Transverse colon (tissue), 4 donors: ENCODE measurements around the gene CA12. TPM values are rescaled to one million over a fixed set of nuclear protein-coding genes. Genes with fewer than 3 reads are reported as not detected.

Experiments
- DNase-seq: peaks from one replicate; pipeline ENCODE4 v3.0.0-alpha.2; 2019
- H3K27ac ChIP-seq, 4 donors: fragments of 200-600 bp; sonication (generic); 2 replicates each; pipeline ENCODE4 v1.5.1; 2016 to 2018; ENCODE audit warnings: inconsistent platforms in 4 of 4
- H3K27me3 ChIP-seq: fragments of 200-600 bp; sonication (generic); 2 replicates; pipeline ENCODE4 v1.5.1; 2017; ENCODE audit warnings: inconsistent platforms
- H3K36me3 ChIP-seq, 4 donors: fragments of 200-600 bp; sonication (generic); 2 replicates each; pipeline ENCODE4 v1.5.1; 2017 to 2019; ENCODE audit warnings: inconsistent platforms in 4 of 4
- H3K4me1 ChIP-seq, 4 donors: fragments of 200-600 bp; sonication (generic); 2 replicates each; pipeline ENCODE4 v1.5.1; 2017 to 2020; ENCODE audit warnings: inconsistent platforms in 4 of 4
- H3K4me3 ChIP-seq, 4 donors: fragments of 200-600 bp; sonication (generic); 1 replicate in 1 of 4; 2 replicates in 3 of 4; pipeline versions ENCODE4 v1.5.1 to v1.6.1; 2017 to 2019; ENCODE audit warnings: inconsistent platforms in 4 of 4
- H3K9me3 ChIP-seq, 2 donors: fragments of 200-600 bp; sonication (generic); 2 replicates each; pipeline ENCODE4 v1.5.1; 2017 to 2019; ENCODE audit warnings: inconsistent platforms in 2 of 2
- EP300 ChIP-seq: sonication (generic); formaldehyde crosslinking; IDR thresholded peaks from one replicate; pipeline ENCODE4 v1.6.1; 2017; ENCODE audit warnings: antibody characterized with exemption, low read depth
- POLR2A ChIP-seq: fragments of 450-650 bp; IDR thresholded peaks from one replicate; pipeline ENCODE4 v1.6.1; 2016; ENCODE audit warnings: antibody characterized with exemption, mild to moderate bottlenecking, moderate library complexity
- POLR2AphosphoS5 ChIP-seq, 3 donors: sonication (generic); formaldehyde crosslinking; IDR thresholded peaks; one replicate each; pipeline ENCODE4 v1.6.1; 2016; ENCODE audit warnings: antibody characterized with exemption in 3 of 3
- WGBS, 2 donors: methylation state at CpG; one replicate each; pipeline ENCODE4 v1.1.5; 2018; ENCODE audit warnings: low coverage in 1 of 2; 5-methylcytosine and 5-hydroxymethylcytosine counted together
- in situ Hi-C, 4 donors: fragments of 200-750 bp; cut with MboI; loops; one replicate each; pipeline versions ENCODE4 v1.15.0 to v1.15.1; 2017; ENCODE audit warnings: low sequenced_read_pairs in 3 of 4, low pct_ligation_motif_present in 1 of 4, low pct_unique_long_range_greater_than_20kb in 1 of 4
- intact Hi-C: fragments of 100-400 bp; cut with DNase I; formaldehyde crosslinking; loops from one replicate; pipeline ENCODE4 v1.15.1; 2023; ENCODE audit warnings: low total_unique reads
- total RNA-seq, 4 donors: library from RNA; depleted of rRNA; stranded (reverse); fragments of >200 nt; gene quantifications; one replicate each; pipeline ENCODE4 v1.1.0, GENCODE V29; 2016
- TF ChIP-seq, protein P1 (sequence below), 5 experiments: fragments of 200-600 bp in 3 of 5; fragments of 450-650 bp in 2 of 5; sonication (generic) in 3 of 5; IDR thresholded peaks; 1 replicate in 2 of 5; 2 replicates in 3 of 5; pipeline ENCODE4 v1.5.1; 2016 to 2017; ENCODE audit warnings: antibody characterized with exemption in 5 of 5, inconsistent platforms in 3 of 5, mild to moderate bottlenecking in 2 of 5, moderate library complexity in 1 of 5

Gene CA12
- total RNA-seq, 4 donors from 2014 or later = 121 to 392 (median 329) TPM

DNA sequence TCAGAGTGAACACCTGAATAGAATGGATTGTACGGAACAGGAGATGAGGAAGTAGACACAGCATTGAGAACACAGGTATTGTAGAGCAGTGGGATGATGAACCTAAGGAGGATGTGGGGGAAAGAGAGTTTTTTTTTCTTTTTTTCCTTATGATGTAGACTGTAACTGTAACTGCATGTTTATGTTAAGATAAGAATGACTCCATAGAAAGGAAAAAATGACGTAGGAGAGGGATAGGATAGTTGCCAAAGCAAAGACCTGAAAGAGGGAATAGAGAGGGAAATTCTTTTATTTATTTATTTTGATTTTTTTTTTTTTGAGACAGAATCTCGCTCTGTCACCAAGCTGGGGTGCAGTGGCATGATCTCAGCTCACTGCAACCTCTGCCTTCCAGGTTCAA lies 71.0 kb downstream of the CA12 start:
- TF ChIP-seq POLR2A = no peak
- TF ChIP-seq EP300 = no peak
- TF ChIP-seq POLR2AphosphoS5 (IDR thresholded peaks at IDR 0.05) = no peak
- TF ChIP-seq, protein P1, sequence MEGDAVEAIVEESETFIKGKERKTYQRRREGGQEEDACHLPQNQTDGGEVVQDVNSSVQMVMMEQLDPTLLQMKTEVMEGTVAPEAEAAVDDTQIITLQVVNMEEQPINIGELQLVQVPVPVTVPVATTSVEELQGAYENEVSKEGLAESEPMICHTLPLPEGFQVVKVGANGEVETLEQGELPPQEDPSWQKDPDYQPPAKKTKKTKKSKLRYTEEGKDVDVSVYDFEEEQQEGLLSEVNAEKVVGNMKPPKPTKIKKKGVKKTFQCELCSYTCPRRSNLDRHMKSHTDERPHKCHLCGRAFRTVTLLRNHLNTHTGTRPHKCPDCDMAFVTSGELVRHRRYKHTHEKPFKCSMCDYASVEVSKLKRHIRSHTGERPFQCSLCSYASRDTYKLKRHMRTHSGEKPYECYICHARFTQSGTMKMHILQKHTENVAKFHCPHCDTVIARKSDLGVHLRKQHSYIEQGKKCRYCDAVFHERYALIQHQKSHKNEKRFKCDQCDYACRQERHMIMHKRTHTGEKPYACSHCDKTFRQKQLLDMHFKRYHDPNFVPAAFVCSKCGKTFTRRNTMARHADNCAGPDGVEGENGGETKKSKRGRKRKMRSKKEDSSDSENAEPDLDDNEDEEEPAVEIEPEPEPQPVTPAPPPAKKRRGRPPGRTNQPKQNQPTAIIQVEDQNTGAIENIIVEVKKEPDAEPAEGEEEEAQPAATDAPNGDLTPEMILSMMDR (IDR thresholded peaks at IDR 0.05) = no peak
- Histone ChIP-seq H3K27ac (no peak overlapping the region), H3K9me3 (no peaks in the 10 kb centered on the region), H3K36me3 (no peaks in the 10 kb centered on the region), H3K27me3 (no peaks in the 10 kb centered on the region), H3K4me3 (no peak overlapping the region), H3K4me1 (peaks cover 0 to 9% (median 0%) of the 10 kb centered on the region in 4 donors)
- WGBS, 2 donors = 77 to 83% methylated on average over 3 of the region's 3 CpGs
- intact Hi-C loops (no loop called here), in situ Hi-C loops (no loop called here)
- no peak for DNase-seq

DNA sequence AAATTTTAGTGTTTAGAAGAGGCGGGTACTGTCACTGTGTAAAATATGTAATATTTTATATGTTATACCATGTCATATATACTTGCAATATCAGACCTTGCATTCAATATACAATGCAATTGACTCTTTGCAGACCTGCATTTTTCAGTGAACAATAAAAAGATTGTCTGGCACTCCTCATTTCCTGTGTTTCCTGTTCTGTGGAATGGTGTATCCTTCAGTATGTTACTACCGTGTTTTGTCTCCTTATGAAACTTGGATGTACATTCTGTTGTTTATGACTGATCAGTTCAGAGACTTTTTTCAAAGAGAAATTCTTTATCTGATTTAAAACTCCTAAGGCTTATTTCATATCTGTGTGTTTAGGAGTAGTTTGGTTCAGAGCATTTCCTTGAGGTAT lies 72.7 kb downstream of the CA12 start:
- in situ Hi-C loops (no loop called here), intact Hi-C loops (no loop called here)
- H3K9me3 ChIP-seq = no peaks in the 10 kb centered on the region
- DNase-seq = no peak
- 50 to 70% methylated on average over 2 of the region's 2 CpGs for WGBS, 2 donors
- no peak overlapping the region for H3K4me3 ChIP-seq
- H3K4me1 ChIP-seq = peaks cover 0 to 9% (median 0%) of the 10 kb centered on the region in 4 donors
- no peaks in the 10 kb centered on the region for H3K27me3 ChIP-seq
- no peak overlapping the region for H3K27ac ChIP-seq
- no peaks in the 10 kb centered on the region for H3K36me3 ChIP-seq
- TF ChIP-seq, protein P1 (IDR thresholded peaks at IDR 0.05) = no peak
- TF ChIP-seq POLR2AphosphoS5 (IDR thresholded peaks at IDR 0.05) = no peak
- no peak for TF ChIP-seq POLR2A
- no peak for TF ChIP-seq EP300

DNA sequence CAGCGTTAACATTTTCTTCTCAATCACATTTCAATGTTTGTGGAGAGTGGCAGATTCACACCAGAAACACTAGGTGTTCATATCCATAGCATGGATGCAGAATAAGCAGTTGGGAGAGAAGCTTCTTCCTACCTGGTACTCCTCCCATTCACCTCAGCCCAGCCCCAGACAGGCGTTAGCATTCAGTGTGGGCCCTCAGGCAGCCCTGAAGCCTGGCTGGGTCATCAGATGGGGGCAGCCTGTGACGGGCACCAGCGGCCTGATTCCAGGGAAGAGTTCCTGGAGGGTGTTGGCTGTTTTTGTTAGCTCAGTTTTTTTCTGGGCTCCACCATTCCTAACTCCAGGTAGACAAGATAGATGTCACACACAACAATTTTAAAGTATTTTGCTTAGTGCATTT lies 73.2 kb downstream of the CA12 start:
- Histone ChIP-seq H3K4me1 (peaks cover 0 to 9% (median 0%) of the 10 kb centered on the region in 4 donors), H3K27me3 (no peaks in the 10 kb centered on the region), H3K4me3 (no peak overlapping the region), H3K27ac (no peak overlapping the region), H3K9me3 (no peaks in the 10 kb centered on the region), H3K36me3 (no peaks in the 10 kb centered on the region)
- DNase-seq = no peak
- in situ Hi-C loops (no loop called here), intact Hi-C loops (no loop called here)
- 83 to 85% methylated on average over 1 to 4 of the region's 4 CpGs for WGBS, 2 donors
- no peak for TF ChIP-seq POLR2A
- no peak for TF ChIP-seq POLR2AphosphoS5 (IDR thresholded peaks at IDR 0.05)
- no peak for TF ChIP-seq EP300
- TF ChIP-seq, protein P1 (IDR thresholded peaks at IDR 0.05) = no peak

DNA sequence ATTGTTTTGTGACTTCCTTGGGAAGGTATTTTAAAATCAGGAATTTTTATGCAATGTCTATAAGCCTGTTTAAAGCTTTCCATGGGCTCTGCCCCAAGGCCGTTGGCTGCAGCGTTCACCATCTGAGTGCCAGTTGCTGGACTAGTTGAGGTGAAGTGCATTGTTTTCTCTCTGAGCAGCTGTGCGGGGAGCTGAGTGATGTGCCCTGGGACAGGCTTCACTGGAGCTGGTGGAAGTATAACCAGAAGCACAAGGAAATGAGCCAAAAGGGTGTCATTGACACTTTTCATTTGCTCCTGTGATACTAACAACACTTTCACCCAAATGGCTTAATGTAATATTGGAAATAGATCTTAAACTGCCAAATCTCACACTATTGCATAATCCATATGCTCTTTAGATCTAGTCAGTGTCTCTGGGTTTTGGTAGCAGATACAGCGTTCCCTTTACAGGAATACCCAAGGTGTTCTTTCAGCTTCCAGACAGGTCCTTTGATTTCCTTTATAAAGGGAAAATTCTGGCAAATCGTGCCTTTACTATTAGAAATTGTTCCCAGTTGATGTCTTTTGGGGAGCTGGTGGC lies 75.1 kb downstream of the CA12 start:
- no peak for DNase-seq
- TF ChIP-seq POLR2A (no peak), EP300 (no peak), POLR2AphosphoS5 (IDR thresholded peaks at IDR 0.05) (no peak)
- TF ChIP-seq, protein P1 (IDR thresholded peaks at IDR 0.05) = no peak
- Histone ChIP-seq H3K27ac (no peak overlapping the region), H3K4me3 (no peak overlapping the region), H3K4me1 (peaks cover 0 to 9% (median 0%) of the 10 kb centered on the region in 4 donors), H3K27me3 (no peaks in the 10 kb centered on the region), H3K36me3 (no peaks in the 10 kb centered on the region), H3K9me3 (no peaks in the 10 kb centered on the region)
- in situ Hi-C loops (no loop called here), intact Hi-C loops (no loop called here)
- WGBS, 2 donors = 57 to 70% methylated on average over 4 to 5 of the region's 5 CpGs
